Measurements from ENCODE around the gene STH. TPM values are rescaled to one million over a fixed set of nuclear protein-coding genes. Genes with fewer than 3 reads are reported as not detected.

STH gene
- total and polyA plus RNA-seq, 7 donors: not detected

DNA sequence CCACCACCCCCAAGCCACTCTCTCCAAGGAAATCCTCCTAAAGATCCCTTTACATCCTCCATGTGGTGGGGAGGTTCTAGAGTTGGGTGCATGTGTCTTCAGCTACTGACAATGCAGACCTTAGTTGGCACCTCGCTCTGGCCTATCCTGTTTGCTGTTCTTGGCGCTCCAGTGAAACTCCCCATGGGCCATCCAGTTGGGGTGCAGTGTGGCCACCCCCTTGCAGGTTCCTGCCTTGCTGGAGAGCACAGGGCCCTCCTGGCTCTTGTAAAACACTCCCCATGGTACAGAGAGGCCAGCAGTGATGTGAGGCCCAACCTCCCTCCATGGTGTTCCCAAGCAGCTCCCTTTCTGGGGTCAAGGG, 22.7 kb upstream of the STH start:
- Histone ChIP-seq H3K4me1 (peaks cover 0 to 17% (median 8%) of the 10 kb centered on the region in 4 donors), H3K27ac (no peak overlapping the region), H3K4me3 (no peak overlapping the region), H3K27me3 (no peaks in the 10 kb centered on the region), H3K9me3 (no peaks in the 10 kb centered on the region), H3K36me3 (no peaks in the 10 kb centered on the region)
- intact Hi-C loops (cut with DNase I): no loop called here
- TF ChIP-seq, protein P1, sequence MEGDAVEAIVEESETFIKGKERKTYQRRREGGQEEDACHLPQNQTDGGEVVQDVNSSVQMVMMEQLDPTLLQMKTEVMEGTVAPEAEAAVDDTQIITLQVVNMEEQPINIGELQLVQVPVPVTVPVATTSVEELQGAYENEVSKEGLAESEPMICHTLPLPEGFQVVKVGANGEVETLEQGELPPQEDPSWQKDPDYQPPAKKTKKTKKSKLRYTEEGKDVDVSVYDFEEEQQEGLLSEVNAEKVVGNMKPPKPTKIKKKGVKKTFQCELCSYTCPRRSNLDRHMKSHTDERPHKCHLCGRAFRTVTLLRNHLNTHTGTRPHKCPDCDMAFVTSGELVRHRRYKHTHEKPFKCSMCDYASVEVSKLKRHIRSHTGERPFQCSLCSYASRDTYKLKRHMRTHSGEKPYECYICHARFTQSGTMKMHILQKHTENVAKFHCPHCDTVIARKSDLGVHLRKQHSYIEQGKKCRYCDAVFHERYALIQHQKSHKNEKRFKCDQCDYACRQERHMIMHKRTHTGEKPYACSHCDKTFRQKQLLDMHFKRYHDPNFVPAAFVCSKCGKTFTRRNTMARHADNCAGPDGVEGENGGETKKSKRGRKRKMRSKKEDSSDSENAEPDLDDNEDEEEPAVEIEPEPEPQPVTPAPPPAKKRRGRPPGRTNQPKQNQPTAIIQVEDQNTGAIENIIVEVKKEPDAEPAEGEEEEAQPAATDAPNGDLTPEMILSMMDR (IDR thresholded peaks at IDR 0.05): no peak
- TF ChIP-seq POLR2AphosphoS5 (IDR thresholded peaks at IDR 0.05) (no peak), POLR2A (IDR thresholded peaks at IDR 0.05) (no peak), EP300 (IDR thresholded peaks at IDR 0.05) (no peak)
- no peak for DNase-seq
- 97 to 98% methylated on average over 2 of the region's 2 CpGs for WGBS, 2 donors

DNA sequence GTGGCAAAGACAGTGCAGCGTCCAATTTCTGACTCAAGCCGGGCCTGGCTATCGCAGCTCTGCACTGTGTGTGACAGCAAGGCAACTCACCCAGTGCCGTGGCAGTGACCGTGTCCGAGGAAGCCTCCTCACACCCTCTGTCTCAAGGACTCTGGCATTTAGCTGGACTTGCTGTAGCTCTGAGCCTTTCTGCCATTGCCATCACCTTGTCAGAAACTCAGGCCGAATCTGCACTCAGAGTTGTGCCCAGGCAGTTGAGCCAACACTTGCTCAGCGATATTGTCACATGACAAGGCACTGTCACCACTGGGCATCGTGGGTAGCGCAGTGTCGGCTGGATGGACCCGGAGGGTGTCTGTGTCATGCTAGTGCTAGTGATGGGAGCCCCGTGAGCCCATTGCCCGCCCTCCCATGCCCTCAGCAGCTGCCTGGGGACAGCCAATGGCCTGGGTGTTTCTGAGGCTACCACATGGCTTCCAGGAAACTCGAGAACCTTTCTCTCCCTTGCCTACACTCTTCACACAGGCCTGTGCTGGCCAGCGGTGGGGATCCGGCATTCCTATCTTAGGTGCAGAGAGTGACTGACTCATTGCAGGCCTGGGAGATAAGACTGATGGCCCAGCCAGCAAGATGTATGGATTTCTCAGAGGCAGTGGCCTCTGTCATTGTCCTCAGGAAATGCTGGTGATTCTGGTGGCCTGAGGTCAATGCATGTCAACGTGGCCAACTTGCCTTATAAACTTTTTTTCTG, 22.1 kb upstream of the STH start:
- 88 to 90% methylated on average over 18 of the region's 18 CpGs for WGBS, 2 donors
- H3K4me1 ChIP-seq: peaks cover 0 to 17% (median 8%) of the 10 kb centered on the region in 4 donors
- no peaks in the 10 kb centered on the region for H3K27me3 ChIP-seq
- intact Hi-C loops (cut with DNase I): no loop called here
- no peaks in the 10 kb centered on the region for H3K9me3 ChIP-seq
- H3K27ac ChIP-seq: no peak overlapping the region
- no peak for DNase-seq
- H3K36me3 ChIP-seq: no peaks in the 10 kb centered on the region
- TF ChIP-seq, protein P1 (IDR thresholded peaks at IDR 0.05): no peak
- TF ChIP-seq EP300 (IDR thresholded peaks at IDR 0.05): no peak
- TF ChIP-seq POLR2A (IDR thresholded peaks at IDR 0.05): no peak
- no peak for TF ChIP-seq POLR2AphosphoS5 (IDR thresholded peaks at IDR 0.05)
- no peak overlapping the region for H3K4me3 ChIP-seq

DNA sequence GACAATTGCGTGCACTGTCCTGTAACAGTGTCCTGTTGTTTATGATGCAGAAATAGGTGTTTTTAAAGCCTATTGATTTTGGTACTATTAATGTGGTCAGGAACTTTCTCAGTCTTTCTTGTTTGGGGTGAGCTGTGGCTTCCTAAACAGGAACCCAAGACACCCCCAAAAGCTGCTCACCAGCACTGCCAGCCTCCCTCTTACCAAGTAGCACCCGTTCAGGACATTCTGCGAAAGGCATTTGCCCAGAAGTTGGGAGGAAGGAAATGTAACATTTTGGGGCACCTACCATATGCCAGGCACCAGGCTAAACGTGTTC, 21.6 kb upstream of the STH start:
- Histone ChIP-seq H3K27ac (no peak overlapping the region), H3K4me1 (peaks cover 0 to 17% (median 8%) of the 10 kb centered on the region in 4 donors), H3K27me3 (no peaks in the 10 kb centered on the region), H3K4me3 (no peak overlapping the region), H3K9me3 (no peaks in the 10 kb centered on the region), H3K36me3 (no peaks in the 10 kb centered on the region)
- no peak for DNase-seq
- TF ChIP-seq POLR2A (IDR thresholded peaks at IDR 0.05): no peak
- no peak for TF ChIP-seq POLR2AphosphoS5 (IDR thresholded peaks at IDR 0.05)
- TF ChIP-seq, protein P1 (IDR thresholded peaks at IDR 0.05): no peak
- no peak for TF ChIP-seq EP300 (IDR thresholded peaks at IDR 0.05)
- WGBS, 2 donors: 80 to 87% methylated on average over 4 of the region's 4 CpGs
- intact Hi-C loops (cut with DNase I): no loop called here

DNA sequence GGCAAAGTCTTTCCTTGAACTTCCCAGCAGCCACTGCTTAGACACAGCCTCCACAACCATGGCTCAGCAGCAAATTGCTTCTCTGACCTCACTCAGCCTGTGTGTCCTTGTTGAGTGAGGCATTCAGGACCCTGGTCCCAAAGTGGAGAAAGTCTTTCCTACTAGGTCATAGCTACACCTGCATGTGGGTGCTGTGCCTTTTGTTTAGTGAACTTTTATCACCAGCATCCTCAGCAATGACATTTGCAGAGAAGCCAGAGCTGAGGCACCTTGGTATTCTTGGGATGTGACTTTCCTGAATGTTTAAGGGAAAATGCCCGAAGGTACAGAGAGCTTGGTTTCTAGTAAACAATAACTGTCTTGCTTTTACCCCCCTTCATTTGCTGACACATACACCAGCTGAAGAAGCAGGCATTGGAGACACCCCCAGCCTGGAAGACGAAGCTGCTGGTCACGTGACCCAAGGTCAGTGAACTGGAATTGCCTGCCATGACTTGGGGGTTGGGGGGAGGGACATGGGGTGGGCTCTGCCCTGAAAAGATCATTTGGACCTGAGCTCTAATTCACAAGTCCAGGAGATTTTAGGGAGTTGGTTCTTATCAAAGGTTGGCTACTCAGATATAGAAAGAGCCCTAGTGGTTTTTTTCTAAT, 20.9 kb upstream of the STH start:
- Histone ChIP-seq H3K4me3 (no peak overlapping the region), H3K27ac (no peak overlapping the region), H3K36me3 (no peaks in the 10 kb centered on the region), H3K4me1 (peaks cover 0 to 17% (median 6%) of the 10 kb centered on the region in 4 donors), H3K27me3 (no peaks in the 10 kb centered on the region), H3K9me3 (no peaks in the 10 kb centered on the region)
- TF ChIP-seq, protein P1 (IDR thresholded peaks at IDR 0.05): no peak
- no peak for TF ChIP-seq EP300 (IDR thresholded peaks at IDR 0.05)
- no peak for TF ChIP-seq POLR2A (IDR thresholded peaks at IDR 0.05)
- no peak for TF ChIP-seq POLR2AphosphoS5 (IDR thresholded peaks at IDR 0.05)
- intact Hi-C loops (cut with DNase I): no loop called here
- 78 to 81% methylated on average over 3 of the region's 3 CpGs for WGBS, 2 donors
- DNase-seq: no peak

Data from sigmoid colon (tissue), 7 donors.